ENCODE data around the gene HAT1.
"Not testable (repeated sequence)": the region's sequence is repeated elsewhere in the genome, so short reads cannot be mapped to it uniquely, and the experiment has no call there.

The HAT1 gene

DNA sequence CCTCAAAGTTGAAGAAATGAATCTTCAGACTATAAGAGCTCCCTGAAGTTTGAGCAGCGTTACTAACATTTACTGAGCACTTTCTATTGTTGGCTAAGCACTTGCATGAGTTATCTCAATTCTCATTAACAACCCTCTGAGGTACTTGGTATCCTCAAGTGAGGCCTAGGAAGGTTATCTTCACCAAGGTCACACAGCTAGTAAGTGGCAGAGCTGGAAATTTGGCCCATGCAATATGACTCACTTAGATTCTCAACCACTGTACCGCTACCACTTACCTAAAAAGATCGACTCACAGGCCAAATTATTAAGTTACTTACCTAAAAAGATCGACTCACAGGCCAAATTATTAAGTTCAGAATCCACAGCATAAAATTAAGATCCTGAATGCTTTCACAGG lies 68.8 kb downstream of the HAT1 start:
- Histone ChIP-seq H3K4me1 (ENCODE audit: insufficient read depth, low read length, poor library complexity, severe bottlenecking) (peaks cover 6% of the 10 kb centered on the region), H3K79me2 (ENCODE audit: insufficient read depth, low read length) (no peaks in the 10 kb centered on the region), H3K9me2 (replicated peaks; ENCODE audit: low read depth, low read length) (no peaks in the 10 kb centered on the region), H3K9me3 (ENCODE audit: insufficient read depth, low read depth, low read length) (no peaks in the 10 kb centered on the region), H4K20me1 (ENCODE audit: insufficient read depth, low read length, poor library complexity, severe bottlenecking) (no peaks in the 10 kb centered on the region), H3K36me3 (ENCODE audit: insufficient read depth, low read length) (no peaks in the 10 kb centered on the region), H3K4me2 (ENCODE audit: low read depth, low read length, poor library complexity, severe bottlenecking) (no peak overlapping the region), H2AFZ (ENCODE audit: low read length) (no peak overlapping the region), H3K4me3 (ENCODE audit: low read length, poor library complexity, severe bottlenecking) (no peak overlapping the region), H3K27me3 (ENCODE audit: insufficient read depth, low read length, poor library complexity, severe bottlenecking) (no peaks in the 10 kb centered on the region), H3K9ac (ENCODE audit: low read depth, low read length, poor library complexity, severe bottlenecking) (no peak overlapping the region), H3F3A (ENCODE audit: low read depth) (no peaks in the 10 kb centered on the region)
- TF ChIP-seq, protein P1, sequence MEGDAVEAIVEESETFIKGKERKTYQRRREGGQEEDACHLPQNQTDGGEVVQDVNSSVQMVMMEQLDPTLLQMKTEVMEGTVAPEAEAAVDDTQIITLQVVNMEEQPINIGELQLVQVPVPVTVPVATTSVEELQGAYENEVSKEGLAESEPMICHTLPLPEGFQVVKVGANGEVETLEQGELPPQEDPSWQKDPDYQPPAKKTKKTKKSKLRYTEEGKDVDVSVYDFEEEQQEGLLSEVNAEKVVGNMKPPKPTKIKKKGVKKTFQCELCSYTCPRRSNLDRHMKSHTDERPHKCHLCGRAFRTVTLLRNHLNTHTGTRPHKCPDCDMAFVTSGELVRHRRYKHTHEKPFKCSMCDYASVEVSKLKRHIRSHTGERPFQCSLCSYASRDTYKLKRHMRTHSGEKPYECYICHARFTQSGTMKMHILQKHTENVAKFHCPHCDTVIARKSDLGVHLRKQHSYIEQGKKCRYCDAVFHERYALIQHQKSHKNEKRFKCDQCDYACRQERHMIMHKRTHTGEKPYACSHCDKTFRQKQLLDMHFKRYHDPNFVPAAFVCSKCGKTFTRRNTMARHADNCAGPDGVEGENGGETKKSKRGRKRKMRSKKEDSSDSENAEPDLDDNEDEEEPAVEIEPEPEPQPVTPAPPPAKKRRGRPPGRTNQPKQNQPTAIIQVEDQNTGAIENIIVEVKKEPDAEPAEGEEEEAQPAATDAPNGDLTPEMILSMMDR (conservative IDR thresholded peaks at IDR 0.05; ENCODE audit: low read length) = no peak
- TF ChIP-seq EZH2phosphoT487 (IDR thresholded peaks at IDR 0.05; ENCODE audit: borderline replicate concordance) = no peak

- TF ChIP-seq EZH2phosphoT487 (IDR thresholded peaks at IDR 0.05; ENCODE audit: borderline replicate concordance) = no peak
- TF ChIP-seq, protein P1 (conservative IDR thresholded peaks at IDR 0.05; ENCODE audit: low read length) = no peak
- no peaks in the 10 kb centered on the region for H3K36me3 ChIP-seq (ENCODE audit: insufficient read depth, low read length)
- H4K20me1 ChIP-seq (ENCODE audit: insufficient read depth, low read length, poor library complexity, severe bottlenecking) = no peaks in the 10 kb centered on the region
- H3K27me3 ChIP-seq (ENCODE audit: insufficient read depth, low read length, poor library complexity, severe bottlenecking) = no peaks in the 10 kb centered on the region
- no peak overlapping the region for H3K9ac ChIP-seq (ENCODE audit: low read depth, low read length, poor library complexity, severe bottlenecking)
- no peak overlapping the region for H3K4me2 ChIP-seq (ENCODE audit: low read depth, low read length, poor library complexity, severe bottlenecking)
- H3K9me2 ChIP-seq (replicated peaks; ENCODE audit: low read depth, low read length) = no peaks in the 10 kb centered on the region
- H3K4me1 ChIP-seq (ENCODE audit: insufficient read depth, low read length, poor library complexity, severe bottlenecking) = peaks cover 14% of the 10 kb centered on the region
- H3K9me3 ChIP-seq (ENCODE audit: insufficient read depth, low read depth, low read length) = no peaks in the 10 kb centered on the region
- H3K79me2 ChIP-seq (ENCODE audit: insufficient read depth, low read length) = no peaks in the 10 kb centered on the region
- no peaks in the 10 kb centered on the region for H3F3A ChIP-seq (ENCODE audit: low read depth)
- H2AFZ ChIP-seq (ENCODE audit: low read length) = no peak overlapping the region
- no peak overlapping the region for H3K4me3 ChIP-seq (ENCODE audit: low read length, poor library complexity, severe bottlenecking)
Observed at GRCh38 chr2:171995586-171995985, 73.3 kb downstream of the HAT1 start.

GRCh38 chr2:171996021-171996420 lies 73.8 kb downstream of the HAT1 start:
- Histone ChIP-seq H3K4me1 (ENCODE audit: insufficient read depth, low read length, poor library complexity, severe bottlenecking) (peaks cover 18% of the 10 kb centered on the region), H3K4me2 (ENCODE audit: low read depth, low read length, poor library complexity, severe bottlenecking) (no peak overlapping the region), H3K4me3 (ENCODE audit: low read length, poor library complexity, severe bottlenecking) (no peak overlapping the region), H3F3A (ENCODE audit: low read depth) (no peaks in the 10 kb centered on the region), H4K20me1 (ENCODE audit: insufficient read depth, low read length, poor library complexity, severe bottlenecking) (no peaks in the 10 kb centered on the region), H3K27me3 (ENCODE audit: insufficient read depth, low read length, poor library complexity, severe bottlenecking) (no peaks in the 10 kb centered on the region), H3K79me2 (ENCODE audit: insufficient read depth, low read length) (no peaks in the 10 kb centered on the region), H3K9me3 (ENCODE audit: insufficient read depth, low read depth, low read length) (no peaks in the 10 kb centered on the region), H3K36me3 (ENCODE audit: insufficient read depth, low read length) (no peaks in the 10 kb centered on the region), H3K9ac (ENCODE audit: low read depth, low read length, poor library complexity, severe bottlenecking) (no peak overlapping the region), H2AFZ (ENCODE audit: low read length) (no peak overlapping the region), H3K9me2 (replicated peaks; ENCODE audit: low read depth, low read length) (no peaks in the 10 kb centered on the region)
- TF ChIP-seq, protein P1 (conservative IDR thresholded peaks at IDR 0.05; ENCODE audit: low read length) = no peak
- no peak for TF ChIP-seq EZH2phosphoT487 (IDR thresholded peaks at IDR 0.05; ENCODE audit: borderline replicate concordance)

- not testable (repeated sequence) for H3K4me2 ChIP-seq (ENCODE audit: low read depth, low read length, poor library complexity, severe bottlenecking); H3K4me3 ChIP-seq (ENCODE audit: low read length, poor library complexity, severe bottlenecking); H3K27me3 ChIP-seq (ENCODE audit: insufficient read depth, low read length, poor library complexity, severe bottlenecking); H3K9ac ChIP-seq (ENCODE audit: low read depth, low read length, poor library complexity, severe bottlenecking); H3K9me2 ChIP-seq (replicated peaks; ENCODE audit: low read depth, low read length); H3K9me3 ChIP-seq (ENCODE audit: insufficient read depth, low read depth, low read length); H3F3A ChIP-seq (ENCODE audit: low read depth); H3K36me3 ChIP-seq (ENCODE audit: insufficient read depth, low read length); H3K79me2 ChIP-seq (ENCODE audit: insufficient read depth, low read length); H2AFZ ChIP-seq (ENCODE audit: low read length); H4K20me1 ChIP-seq (ENCODE audit: insufficient read depth, low read length, poor library complexity, severe bottlenecking)
- peaks cover 18% of the 10 kb centered on the region for H3K4me1 ChIP-seq (ENCODE audit: insufficient read depth, low read length, poor library complexity, severe bottlenecking)
Observed at GRCh38 chr2:171997031-171997430, 74.8 kb downstream of the HAT1 start.

Measured in Loucy (cell line).